ENCODE measurements around the gene RNF220. TPM values are rescaled to one million over a fixed set of nuclear protein-coding genes. Genes with fewer than 3 reads are reported as not detected.
"Not testable (repeated sequence)": the region's sequence is repeated elsewhere in the genome, so short reads cannot be mapped to it uniquely, and the experiment has no call there.

RNF220 gene
- total RNA-seq, 2 donors from 2014 or later, result 63.9 to 64.3 TPM

DNA sequence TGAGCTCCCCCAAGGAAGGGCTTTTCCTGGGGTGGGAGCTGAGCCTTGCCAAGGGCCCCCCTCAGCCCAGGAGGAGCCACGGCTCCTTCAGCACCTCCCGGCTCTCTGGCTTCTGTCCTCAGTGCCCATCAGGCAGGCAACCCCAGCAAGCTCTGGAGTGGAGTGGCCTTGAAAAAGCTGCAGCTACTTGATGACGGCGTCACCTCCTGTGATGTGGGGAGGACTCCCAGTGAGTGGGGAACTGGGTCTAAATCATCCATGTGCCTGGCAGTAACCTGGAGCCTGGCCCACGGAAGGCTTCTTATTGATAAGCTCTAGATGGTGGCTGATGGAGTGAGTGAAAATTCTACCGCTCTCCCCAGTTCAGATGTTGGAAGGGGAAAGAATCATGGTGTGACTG lies 154.9 kb downstream of the RNF220 start:
- DNase-seq, result no peak
- intact Hi-C loops (cut with DNase I, micrococcal nuclease), result no loop called here

DNA sequence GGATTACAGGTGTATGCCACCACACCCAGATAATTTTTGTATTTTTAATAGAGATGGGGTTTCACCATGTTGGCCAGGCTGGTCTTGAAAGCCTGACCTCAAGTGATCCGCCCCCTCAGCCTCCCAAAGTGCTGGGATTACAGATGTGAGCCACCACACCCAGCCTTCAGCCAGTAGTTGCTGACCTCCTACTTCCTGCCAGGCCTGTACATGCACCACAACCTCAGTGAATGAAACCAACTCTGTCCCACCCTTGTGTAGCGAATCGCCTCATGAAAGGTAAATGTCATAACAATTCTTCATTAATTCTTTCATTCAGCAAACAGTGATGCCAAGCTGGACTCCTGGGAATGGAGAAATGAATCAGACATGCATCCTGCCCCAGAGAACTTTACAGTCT lies 155.6 kb downstream of the RNF220 start:
- intact Hi-C loops (cut with DNase I, micrococcal nuclease); ATAC-seq; DNase-seq: not testable (repeated sequence)

More for the DNA sequence above, 154.9 kb downstream of the RNF220 start:
- no peak for ATAC-seq

DNA sequence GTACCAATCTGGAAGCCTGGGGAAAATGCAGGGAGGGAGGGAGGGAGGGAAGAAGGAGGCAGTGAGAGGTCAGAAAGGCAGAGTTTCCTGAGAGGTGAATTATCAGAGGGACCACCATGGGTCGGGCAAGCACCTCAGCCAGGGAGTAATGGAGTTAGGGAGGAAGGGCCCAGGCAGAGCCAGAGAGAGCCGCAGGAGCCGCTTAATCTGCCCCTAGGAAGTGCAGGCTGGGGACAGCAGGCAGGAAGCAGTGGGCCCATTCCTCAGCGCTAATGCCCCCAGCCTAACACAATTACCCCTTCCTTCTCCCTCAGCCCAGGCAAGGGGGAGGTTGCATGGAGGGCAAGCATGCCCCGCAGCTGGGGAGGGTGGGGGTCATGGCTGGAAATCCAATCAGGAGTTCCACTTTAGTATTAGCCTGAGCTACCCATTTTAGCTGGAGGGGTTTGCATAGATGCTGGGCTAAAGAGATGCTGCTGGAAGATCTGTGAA lies 160.2 kb downstream of the RNF220 start:
- intact Hi-C loops (cut with DNase I, micrococcal nuclease), result no loop called here
- DNase-seq (no peak), ATAC-seq (no peak)

DNA sequence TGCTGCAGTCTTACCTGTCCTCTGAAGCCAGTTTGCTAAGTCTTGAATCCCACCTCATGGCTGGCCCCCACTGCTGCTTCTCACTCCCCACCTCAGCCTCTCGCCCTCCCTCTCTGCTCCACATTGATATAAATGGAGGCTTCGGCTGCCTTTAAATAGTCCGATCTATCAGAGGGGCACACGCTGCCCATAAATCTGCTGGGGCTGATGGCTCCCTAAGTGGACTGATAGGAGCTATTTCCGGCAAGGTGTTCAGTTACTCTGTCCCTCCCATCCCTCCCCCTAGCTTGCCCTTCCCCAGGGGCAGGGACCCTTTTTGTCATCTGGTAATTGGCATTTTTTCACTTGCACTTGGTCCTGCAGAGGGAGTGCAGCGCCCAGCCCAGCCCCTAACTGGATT lies 160.8 kb downstream of the RNF220 start:
- ATAC-seq, result no peak
- no peak for DNase-seq
- intact Hi-C loops (cut with DNase I, micrococcal nuclease), result no loop called here

DNA sequence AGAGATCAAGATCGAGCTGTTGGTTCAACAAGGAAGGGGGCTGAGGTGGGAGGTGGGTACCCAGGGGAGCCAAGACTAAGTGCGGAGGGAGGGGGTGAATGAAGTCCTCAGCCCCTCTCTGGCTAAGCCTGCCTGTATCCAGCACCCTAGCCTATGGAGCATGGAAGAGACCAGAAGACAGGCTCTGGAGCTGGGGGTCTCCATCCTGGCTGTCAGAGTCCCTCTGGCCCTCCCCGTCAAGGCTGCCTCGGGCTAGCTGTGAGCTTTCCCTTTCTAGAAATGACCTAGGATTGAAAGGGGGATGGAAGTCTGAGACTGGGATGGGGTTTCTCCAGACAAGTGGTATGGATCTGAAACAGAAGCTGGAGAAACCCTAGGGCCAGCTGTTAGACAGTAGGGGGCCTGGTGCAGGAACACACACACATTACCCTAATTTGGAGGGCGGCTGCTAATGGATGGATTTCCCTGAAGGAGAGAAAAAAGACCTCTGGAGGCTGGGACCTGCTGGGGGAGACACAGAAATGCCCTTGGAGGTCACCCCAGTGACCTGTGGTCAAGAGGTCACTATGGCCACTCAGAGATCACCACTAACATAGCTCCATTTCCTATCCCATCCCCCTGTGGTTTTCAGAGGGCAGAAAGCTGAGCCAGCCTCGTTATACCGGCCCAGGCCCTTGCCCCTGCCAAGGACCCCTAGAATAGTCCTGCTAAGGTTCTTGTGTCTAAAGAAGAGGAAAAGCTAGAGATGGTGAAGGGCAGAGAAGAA lies 161.4 kb downstream of the RNF220 start:
- ATAC-seq (no peak), DNase-seq (no peak)
- intact Hi-C loops (cut with DNase I, micrococcal nuclease), result no loop called here

DNA sequence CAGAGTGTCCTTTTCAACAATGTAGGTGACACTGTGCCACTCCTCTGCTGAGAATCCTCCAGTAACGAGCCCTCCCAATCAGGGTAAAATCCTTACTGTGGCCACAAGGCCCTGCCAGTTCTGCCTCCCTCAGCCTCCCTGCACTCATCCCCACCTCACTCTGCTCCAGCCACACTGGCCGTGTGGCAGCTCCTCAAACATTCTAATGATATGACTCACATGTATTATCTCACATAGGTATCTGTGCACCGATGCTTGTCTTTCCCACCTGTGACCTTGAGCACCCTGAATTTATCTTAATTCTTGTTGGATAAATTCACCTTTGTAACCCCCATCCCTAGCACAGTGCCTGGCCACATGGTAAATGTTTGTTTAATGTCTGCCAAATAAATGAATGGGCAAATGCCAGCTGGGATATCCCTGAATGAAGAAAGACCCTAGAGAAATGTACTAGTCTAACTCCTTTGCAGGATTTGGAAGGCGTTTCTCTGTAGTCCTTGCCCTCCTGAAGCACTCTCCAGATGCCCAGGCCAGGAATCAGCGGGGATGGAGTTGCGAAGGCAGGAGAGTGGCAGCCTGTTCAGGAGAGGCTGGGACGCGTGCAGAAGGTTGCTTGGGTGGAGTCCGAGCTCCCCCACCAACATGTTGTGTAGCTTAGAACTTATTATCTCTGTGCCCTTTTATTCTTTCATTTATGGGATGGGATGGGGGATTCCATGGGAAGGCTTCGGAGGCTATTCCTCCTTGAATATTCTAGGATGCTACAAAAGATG lies 163.3 kb downstream of the RNF220 start:
- no peak for DNase-seq
- intact Hi-C loops (cut with DNase I, micrococcal nuclease), result no loop called here
- no peak for ATAC-seq

DNA sequence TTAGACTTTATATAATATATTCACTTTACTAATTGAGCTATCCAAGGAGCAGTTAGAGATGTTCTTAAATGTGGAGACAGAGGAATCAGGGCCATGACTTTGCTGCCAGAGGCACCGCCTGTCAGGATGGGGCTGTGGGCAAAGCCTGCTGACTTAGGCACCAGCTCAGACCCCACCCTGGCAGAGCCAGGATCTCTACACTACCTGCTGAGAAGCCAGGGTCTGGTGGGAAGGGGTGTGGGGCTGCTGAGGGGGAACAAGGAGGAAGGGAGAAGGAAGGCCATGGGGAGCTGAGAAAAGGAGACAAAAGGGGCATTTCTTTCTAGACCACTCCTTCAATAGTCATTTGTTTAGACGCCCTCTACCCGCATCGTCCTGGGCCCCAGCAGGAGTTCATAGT lies 164.4 kb downstream of the RNF220 start:
- no peak for DNase-seq
- ATAC-seq, result no peak
- intact Hi-C loops (cut with DNase I, micrococcal nuclease), result no loop called here

DNA sequence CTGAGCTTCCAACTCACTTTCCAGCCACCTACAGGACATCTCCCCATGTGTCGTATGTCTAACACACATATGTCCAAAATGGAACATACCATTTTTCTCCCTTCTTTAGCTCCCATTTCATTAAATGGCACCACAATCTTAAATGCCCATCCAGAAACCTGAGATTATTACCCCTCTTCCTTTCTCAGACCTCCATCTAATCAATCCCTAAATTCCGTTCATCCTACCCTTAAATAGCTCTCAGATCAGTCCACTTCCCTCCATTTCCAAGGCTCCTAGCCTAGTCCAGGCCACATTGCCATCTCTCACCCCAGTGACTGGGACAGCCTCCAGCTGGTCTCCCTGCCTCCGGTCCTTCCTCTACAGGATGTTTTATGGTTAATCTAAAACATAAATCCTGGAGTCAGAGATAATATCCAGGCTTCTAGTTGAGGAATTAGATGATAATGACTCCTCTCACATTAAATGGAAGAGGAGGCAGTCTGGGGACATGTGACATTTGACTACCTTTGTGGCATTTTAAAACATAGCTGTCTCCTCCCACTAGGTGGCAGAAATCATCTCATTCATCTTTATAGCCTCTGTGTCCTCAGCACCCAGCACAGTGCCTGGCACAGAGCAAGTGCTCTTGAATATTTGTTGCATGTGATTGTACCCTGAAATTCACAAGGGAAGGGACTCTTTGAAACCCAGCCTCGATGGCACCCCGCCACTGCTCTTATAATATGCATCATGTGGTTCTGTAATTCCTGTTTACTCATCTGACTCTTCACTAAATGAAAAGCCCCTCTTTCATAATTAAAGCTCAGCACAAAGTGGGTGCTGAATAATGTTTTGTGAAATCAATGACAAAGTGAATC lies 166.9 kb downstream of the RNF220 start:
- ATAC-seq (peak; percentile 86), DNase-seq (no peak)
- intact Hi-C loops (cut with DNase I, micrococcal nuclease), result no loop called here

DNA sequence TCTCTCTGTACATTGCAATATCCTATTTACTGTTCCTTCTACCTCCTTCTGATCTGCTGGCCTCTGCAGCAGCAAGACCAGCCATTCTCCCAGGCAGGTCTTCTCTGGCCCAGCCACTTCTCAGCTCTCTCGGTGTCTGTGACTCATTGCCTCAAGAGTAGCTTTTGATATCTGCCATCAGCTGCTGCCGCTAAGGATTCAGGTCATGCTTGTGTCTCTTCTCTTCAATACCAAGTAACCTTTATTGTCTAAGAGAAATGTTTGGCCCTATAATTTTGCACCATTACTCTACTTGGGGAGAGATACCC lies 167.5 kb downstream of the RNF220 start:
- ATAC-seq (no peak), DNase-seq (no peak)
- intact Hi-C loops (cut with DNase I, micrococcal nuclease), result no loop called here

DNA sequence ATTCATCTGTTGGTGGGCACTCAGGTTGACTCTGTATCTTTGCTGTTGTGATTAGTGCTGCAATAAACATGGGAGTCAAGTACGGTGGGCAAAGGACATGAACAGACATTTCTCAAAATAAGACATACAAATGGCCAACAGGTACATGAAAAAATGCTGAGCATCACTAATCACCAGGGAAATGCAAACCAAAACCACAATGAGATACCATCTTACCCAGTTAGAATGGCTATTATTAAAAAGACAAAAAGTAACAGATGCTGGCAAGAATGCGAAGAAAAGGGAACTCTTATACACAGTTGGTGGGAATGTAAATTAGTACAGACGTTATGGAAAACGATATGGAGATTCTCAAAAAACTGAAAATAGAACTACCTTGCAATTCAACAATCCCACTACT lies 170.3 kb downstream of the RNF220 start:
- DNase-seq (no peak), ATAC-seq (no peak)
- intact Hi-C loops (cut with DNase I, micrococcal nuclease), result no loop called here

DNA sequence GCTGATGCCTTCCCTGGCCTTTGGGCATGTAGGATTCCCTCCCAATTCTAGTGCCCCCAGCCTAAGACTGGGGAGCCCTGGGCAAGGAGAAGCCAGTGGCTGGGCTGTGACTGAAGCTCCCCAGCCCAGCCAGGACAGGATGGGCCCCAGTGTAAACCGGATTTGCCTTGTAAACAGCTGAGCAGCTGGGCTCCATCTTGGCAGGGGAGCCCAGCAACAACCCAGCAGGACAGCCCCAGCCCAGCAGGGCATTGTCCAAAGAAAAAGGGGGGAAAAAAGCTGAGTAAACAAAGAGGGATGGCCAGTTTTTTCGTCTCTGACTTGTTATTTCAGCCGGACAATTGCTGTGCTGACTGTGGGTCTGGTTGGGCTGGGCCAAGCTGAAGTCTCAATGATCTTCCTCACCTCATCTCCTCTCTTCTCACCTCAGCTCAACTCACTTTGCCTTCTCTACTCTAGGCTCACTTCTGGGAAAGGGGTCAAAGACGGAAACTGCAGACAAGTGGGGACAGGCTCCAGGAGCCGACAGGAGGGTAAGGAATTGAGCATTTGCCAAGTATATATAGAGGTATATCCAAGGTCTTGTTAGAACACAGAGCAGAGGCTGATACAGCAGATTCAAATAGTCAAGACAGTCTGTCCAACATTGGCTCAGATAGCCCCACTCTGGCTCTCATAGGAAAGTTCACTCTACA lies 171.5 kb downstream of the RNF220 start:
- ATAC-seq, result no peak

DNA sequence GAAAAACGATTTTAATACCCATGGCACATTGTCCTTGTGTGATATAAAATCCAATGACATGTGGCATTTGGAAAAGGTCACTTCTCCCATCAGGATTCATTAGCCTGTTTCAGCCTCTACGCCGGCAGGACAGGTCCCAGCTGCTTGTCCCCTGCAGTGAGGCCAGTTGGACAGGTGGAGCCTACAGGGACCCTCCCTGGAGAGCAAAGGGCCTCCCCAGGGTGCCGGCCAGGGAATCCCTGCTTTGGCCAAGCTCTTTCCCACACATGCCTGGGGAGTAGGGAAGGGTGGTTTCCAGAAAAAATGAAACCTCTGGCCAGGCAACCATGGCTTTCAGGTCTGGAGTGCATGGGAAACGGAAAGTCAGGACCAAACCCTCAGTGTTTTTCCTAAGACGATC lies 176.2 kb downstream of the RNF220 start:
- DNase-seq (no peak), ATAC-seq (no peak)
- intact Hi-C loops (cut with DNase I, micrococcal nuclease), result no loop called here

More for the DNA sequence above, 171.5 kb downstream of the RNF220 start:
- no peak for DNase-seq
- intact Hi-C loops (cut with DNase I, micrococcal nuclease), result no loop called here

DNA sequence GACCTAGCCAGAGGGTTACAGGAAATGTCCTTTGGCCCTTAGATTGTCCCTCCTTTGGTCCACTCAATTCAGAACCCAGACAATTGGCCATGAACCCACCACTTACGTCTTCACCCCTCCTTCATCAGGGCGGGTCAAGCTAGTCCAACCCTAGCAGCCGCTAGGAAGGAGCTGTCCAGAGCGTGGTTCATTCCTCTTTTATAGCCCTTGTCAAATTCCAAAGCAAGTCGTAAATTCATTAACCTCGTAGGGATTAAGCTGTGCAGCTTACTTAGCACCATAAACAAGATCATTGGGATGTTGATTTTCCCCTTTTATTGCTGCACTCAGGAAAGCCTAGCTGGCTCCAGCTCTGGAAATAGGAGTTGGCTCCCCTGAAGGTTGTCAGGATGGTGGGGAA lies 179.1 kb downstream of the RNF220 start:
- peak; percentile 93 for ATAC-seq
- intact Hi-C loops (cut with DNase I, micrococcal nuclease), result no loop called here
- DNase-seq, result peak; percentile 51 to 72

DNA sequence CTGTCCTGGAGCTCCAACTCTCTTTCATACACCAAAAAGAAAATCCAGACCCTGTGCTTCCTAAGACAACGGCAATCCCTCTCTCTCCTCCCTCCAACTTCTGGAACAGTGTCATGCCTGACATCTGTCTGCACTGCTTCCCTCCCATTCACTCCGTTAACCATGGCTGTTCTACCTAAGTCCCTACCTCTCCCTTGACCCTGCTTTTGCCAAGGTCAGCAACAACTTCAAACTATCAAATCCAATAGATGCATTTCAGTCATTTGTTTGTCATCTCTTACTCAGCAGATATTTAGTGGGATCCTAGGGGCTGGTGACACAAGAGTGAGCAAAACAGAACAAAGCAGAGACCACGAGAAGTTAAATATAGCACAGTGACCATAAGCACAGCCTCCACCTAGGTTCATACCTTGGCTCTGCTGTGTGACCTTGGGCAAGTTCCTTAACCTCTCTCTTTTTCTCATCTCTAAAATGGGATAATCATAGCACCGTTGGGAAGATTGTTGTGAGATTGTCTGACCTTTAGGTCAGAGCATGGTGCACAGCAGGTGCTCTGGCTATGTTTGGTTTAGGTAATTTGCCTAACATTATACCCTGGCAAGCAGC lies 180.4 kb downstream of the RNF220 start:
- ATAC-seq, result no peak
- intact Hi-C loops (cut with DNase I, micrococcal nuclease), result no loop called here
- no peak for DNase-seq

DNA sequence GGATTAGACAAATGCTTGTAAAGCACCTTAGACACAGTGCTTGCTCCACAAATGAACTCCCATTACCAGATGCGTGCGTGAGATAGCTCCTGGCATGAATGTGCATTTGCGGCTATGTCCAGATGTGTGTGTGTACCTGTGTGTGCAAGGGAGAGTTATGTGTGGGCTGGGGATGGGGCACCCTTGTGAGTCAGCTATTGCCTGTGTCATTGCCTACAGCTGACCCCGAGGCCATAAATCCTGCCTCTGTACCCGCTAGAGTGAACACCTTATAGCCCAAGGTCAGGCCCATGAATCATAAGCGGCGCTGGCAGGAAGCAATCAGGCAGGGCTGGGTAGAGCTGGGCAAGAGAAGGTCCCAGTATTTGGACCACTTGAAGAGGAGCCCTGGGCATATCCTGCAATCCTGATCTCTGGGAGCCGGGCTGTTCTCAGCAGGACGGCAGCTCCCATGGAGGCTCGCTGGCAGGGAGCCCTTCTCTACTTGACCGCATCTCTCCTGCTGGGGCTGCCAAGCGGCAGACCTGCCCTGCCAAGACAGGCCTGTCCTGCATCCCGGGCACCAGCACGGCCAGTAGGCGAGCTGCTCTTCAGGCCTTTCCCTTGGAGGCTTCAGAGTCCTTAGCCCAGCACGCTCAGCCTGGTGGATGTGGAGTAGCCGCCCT lies 182.9 kb downstream of the RNF220 start:
- intact Hi-C loops (cut with DNase I, micrococcal nuclease), result no loop called here
- ATAC-seq (peak; percentile 63), DNase-seq (peak in 1 of 2 donors; percentile 50)

DNA sequence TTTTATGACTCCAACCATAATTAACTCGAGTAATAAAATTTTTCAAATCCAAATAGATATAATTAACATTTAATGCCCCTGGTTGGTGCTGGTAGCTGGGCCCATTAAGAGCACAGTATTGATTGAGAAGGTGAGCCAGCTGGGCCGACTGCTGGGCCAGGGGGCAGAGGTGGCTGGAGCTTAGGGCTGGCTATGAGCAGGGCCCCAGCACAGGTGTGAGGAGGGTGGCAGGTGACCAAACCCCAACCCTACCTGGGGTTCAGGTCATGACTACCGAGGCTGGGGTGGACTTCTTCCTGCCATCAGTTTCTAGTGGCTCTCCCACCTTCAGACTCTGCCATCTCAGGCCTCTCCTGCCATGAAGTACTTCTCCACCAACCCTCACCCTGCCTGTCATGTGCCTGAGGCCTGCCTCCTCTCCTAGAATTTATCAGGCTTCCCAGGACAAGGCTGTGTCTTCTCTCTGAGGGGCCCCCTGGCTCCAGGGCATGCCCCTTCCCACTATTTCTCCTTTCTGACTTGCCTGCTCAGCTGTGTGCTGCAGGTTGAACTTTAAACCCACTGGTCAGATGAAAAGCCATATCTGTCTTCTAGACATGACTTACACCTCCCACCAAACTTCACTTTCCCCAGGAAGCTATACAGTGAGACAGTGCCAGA lies 183.6 kb downstream of the RNF220 start:
- ATAC-seq (no peak), DNase-seq (no peak)
- intact Hi-C loops (cut with DNase I, micrococcal nuclease), result no loop called here

DNA sequence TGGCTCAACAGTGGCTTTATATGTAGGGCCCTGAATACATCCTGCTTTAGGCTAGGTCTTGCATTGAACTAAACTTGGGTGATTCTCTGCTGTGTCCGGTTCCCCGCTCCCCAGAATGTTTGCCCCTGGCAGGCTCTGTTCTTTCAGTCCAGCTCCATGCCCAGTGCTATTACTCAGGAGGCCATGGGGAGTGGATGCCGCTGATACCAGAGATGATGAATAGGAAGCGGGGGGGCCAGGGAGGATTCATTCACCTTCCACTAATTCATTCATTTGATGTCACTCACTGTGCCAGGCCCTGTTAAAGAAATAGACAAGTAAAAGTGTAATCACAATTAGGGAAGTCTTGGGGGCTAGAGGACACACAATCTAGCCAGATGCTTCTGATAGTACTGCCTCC lies 185.4 kb downstream of the RNF220 start:
- DNase-seq, result no peak
- intact Hi-C loops (cut with DNase I, micrococcal nuclease), result loop anchor here in 1 of 2 donors (10.0 kb wide), 1 partner anchor 376 kb away; the partner anchor contains the start of gene DMAP1
- no peak for ATAC-seq
